ENCODE results near the gene PCBP3.

PCBP3 gene

DNA sequence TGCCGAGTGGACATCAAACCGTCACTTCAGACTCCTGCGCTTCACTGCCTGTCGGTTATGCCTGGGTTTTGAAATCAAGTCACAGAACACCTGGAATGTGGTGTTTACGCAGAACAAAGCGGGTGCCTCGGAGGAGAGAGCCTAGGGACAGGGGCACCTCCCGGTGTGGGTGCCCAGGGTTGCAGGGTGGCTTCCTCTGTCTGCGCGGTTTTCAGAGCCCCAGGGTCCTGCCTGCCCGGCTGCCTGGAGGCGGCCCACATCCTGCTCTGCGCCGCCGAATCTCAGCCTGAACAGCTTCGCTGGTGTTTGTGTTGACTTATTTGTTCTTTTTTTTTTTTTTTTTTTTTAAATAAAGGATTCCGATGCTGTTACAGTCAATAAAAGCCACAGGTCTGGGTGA, 224.6 kb downstream of the PCBP3 start:
- DNase-seq = no peak

DNA sequence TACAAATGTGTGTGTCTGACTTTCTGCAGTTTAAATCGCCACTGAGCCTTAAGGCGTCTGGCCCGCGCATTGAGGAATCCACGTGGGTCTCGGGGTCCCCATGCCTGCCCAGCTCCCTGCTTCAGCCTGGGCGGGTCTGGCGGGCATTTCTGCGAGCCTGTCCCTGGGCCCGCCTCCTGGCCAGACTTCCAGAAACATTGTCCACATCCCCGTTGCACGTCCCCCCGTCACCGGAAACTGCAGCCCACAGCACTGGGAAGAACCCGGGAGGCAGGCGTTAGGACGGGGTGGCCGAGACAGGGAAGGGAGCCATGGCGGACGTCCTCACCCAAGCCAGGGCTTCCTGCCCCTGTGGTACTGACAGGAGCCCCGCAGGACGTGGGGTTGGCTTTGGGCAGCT, 225.0 kb downstream of the PCBP3 start:
- no peak for DNase-seq

DNA sequence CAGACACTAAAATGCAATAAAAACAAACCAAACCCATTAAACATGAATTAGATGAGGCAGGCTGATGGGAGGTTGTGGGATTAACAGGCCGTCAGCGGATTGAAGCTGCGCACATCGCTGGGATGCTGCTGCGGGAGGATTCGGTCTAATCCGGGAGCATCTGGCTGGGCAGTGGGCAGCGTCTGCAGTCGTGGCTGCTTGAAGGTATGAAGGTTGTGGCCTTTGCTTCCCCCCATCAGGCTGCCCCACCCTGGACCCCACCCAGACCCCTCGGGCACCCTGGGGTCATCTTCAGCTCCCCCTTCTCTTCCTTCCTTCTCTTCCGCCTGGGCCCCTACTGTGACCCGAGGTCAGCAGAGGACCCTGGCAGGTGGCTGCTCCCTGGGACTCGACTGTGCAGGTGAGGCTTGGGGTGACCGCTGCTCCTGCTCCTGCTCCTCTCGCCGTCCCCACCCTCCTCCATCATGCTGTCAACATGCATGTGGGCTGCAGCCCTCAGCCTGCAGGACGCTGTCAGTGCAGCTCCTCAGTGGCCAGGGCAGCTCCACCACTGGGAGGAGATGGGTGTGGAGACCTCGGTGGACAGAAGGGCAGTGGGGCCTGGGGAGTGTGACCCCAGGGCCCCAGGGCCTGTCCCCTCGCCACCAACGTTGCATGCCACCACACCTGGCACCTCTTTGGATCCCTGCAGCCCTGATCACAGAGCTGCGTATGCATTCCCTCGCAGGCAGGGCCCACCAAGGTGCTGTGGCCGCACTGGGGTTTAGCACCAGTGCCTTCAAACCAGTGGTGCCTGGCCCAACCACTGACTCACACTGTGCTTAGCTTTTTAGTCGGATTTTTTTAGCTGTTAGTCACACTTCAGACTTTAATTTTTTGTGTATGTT, 225.8 kb downstream of the PCBP3 start:
- DNase-seq = no peak

DNA sequence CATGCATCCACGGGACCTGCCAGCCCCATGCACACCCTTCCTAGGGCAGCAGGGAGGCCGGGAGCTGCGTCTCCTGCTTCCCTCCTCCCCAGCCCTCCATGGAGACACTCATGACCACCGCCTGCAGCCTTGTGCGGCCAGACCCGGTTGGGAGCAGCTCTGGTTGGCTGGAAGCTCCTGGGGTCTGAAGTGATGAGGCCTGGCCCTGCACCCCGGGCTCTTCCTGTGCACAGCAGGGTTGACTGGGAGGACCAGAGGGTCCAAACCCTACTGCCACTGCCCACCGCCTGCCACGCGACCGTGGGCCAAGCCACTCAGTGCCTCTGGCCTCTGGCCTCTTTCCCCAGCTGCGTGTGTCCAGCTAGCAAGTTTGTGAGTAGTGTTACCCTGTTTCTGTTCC, 226.9 kb downstream of the PCBP3 start:
- DNase-seq = no peak

DNA sequence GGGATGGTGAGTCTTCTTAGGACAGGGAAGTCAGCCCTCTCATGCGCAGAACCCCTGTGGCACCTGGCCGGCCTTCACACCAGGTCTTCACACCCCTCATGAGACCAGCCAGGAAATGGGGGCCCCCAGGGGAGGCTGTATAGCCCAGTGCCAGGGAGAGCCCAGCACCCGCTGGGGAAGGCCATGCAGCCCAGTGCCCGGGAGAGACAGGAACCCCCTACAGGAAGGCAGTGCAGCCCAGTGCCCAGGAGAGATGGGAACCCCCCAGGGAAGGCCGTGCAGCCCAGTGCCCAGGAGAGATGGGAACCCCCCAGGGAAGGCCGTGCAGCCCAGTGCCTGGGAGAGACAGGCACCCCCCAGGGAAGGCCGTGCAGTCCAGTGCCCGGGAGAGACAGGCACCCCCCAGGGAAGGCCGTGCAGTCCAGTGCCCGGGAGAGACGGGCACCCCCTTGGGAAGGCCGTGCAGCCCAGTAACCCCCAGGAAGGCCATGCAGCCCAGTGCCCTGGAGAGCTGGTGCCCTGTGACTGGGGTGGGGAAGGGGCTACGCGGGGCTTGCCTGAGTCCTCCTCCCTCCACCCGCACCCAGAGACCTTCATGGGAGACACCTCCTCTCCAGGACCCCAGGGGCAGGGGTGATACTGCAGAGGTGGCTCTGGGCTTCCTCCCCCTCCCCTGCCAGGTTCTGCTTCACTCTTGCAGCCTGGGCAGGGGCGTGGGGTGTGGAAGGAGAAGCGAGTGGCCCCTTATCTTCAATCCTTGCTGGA, 227.5 kb downstream of the PCBP3 start:
- DNase-seq = no peak

DNA sequence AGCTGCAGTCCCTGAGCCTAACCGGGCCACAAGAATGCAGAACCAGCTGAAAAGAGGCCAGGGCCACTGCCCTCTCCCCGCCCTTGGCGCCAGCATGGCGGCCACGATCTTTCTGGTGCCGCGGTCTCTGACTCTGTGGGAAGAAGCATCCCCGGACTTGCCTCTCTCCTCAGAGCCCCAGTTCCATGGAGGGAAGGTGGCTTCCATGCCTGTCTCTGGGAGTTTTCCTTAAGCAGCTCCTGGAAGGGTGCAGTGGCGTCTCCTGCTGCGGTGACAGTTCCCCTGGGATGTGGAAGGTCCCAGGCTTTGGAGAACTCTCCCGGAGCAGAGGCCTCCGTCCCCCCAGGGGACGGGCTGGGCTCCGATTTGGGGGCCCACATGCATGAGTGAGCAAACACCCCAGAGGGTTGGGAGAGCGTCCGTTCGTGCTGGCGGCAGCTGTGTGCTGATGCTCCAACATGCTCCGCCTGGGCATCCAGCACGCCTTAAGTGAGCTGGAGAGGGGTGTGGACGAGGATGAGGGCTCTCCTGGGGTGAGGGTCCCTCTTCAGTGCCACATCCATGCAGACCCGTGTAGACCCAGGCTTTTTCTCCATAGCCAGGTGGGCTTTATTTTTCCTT, 228.2 kb downstream of the PCBP3 start:
- no peak for DNase-seq

DNA sequence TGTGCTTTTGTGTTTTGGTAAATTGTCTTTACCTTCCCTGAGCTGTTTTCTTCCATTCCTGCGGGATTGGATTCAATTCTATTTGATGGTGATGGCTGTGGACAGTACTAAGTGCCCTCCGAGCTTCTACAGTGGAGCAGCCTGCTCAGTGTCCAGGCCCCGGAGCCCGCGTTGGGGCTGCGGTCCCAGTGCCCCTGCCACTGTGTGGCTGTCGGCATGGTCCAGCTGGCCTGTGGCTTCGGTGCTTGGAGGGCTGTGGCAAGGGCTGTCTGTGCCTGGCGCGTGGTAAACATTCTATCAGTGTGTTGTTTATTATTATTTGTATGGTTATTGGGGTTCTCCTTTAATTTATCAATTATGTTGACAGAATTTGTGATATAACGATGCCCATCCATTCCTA, 228.9 kb downstream of the PCBP3 start:
- no peak for DNase-seq

DNA sequence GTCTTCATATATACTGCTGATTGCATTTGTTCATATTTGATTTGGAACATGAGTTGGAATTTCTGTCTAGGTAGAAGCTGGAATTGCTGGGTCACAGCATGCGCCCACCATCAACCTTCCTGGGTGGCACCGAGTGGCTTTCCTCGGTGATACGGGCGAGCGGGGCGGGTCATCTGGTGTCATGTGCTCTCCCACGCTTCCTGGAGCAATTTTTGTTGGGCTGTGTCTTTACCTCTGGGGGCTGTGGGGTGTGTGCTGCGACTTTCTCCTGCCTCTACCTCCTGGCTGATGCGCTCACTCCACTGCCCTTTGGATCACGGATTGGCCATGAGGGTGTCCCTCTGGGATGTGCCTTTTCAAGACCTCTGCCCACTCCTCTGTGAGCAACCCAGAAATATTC, 229.4 kb downstream of the PCBP3 start:
- DNase-seq = no peak

DNA sequence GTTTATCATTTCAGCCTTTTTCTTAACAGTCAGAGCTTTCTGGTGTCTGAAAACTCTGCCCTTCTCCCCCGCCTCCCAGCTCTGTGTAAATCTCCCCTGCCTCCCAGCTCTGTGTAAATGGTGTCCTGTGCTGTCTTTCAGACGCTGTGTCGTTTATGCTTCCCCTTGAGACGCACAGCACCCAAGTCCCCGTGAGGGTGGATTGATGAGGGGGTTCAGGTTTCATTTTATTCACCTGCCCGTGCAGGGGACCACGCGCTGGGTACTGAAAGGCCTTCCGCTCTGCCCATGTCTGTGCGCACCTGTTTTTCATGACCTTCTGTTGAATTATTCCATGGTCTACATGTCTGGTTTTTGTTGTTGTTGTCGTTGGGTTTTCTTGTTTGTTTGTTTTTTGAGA, 229.9 kb downstream of the PCBP3 start:
- DNase-seq = no peak

DNA sequence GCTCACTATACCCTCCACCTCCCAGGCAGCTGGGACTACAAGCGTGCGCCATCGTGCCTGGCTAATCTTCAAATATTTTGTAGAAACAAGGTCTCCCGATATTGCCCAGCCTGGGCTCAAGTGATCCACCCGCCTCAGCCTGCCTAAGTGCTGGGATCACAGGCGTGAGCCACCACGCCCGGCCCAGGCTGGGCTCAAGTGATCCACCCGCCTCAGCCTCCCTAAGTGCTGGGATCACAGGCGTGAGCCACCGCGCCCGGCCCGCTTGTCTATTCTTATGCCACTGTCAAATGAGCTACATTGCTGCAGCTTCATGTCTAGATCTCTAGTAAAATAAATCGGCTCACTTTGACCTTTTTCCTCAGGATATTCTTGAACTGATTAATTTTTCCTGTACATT, 230.3 kb downstream of the PCBP3 start:
- no peak for DNase-seq

DNA sequence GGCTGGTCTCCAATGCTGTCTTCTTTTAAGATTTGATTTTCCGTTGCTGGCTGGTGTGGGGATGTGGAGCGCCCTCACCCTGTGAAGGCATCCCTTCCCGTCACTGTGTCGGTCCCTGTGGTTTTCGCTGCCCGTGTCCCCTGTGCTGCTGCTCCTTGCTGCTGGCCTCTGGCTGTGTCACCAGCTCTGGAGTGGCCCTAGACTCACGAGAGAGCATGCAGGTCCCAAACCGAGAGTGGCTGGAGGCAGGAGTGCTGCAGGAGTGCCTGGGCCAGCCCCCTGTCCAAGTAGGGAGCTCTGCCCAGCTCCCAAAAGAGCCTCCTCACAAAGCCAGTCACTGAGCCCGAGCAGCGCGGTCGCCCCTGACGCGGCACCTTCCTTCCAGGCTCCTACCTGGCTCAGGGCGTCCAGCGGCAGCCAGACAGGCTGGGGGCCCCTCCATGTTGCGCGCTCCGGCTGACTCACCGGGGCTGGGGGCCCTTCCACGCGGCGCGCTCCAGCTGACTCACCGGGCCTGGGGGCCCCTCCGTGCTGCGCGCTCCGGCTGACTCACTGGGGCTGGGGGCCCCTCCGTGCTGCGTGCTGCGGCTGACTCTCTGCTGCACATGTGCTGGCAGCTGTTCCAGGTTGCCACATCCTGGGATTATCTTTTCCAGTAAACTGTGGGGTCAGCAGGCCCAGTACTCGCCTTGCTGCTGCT, 231.3 kb downstream of the PCBP3 start:
- no peak for DNase-seq

DNA sequence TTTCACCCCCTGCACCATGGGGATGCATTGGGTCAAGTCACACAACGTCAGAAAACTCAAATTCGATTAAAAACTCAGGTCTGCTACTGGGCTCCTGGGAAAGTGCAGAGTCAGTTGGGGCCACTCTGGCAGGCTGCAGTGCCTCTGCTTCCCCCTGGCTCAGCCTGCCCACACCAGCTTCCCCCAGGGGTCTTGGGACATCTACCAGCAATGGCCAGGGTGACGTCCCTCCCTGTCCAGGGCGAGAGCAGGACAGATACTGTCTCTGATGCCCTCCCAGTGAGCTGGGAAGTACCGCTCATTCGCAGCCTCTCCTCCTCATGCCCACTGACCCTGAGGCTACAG, 231.9 kb downstream of the PCBP3 start:
- no peak for DNase-seq

DNA sequence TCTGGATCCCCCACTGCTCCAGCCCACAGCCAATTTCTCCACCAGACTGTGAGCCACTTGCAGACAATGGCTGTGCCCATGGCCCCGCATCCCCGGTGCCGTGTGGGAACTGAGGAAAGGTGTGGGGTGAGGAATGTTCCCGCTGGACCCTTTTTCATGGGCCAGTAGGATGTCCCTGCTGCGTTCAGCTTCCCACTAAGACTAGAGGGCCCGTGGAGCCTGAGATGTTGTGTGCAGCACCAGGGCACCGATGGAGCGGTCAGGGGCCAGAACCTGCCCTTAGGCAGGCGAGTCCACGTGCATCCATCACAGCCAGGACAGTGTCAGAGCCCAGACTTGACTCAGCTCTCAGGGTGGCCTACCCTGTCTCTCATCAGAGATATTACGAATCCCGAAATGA, 232.4 kb downstream of the PCBP3 start:
- DNase-seq = no peak

DNA sequence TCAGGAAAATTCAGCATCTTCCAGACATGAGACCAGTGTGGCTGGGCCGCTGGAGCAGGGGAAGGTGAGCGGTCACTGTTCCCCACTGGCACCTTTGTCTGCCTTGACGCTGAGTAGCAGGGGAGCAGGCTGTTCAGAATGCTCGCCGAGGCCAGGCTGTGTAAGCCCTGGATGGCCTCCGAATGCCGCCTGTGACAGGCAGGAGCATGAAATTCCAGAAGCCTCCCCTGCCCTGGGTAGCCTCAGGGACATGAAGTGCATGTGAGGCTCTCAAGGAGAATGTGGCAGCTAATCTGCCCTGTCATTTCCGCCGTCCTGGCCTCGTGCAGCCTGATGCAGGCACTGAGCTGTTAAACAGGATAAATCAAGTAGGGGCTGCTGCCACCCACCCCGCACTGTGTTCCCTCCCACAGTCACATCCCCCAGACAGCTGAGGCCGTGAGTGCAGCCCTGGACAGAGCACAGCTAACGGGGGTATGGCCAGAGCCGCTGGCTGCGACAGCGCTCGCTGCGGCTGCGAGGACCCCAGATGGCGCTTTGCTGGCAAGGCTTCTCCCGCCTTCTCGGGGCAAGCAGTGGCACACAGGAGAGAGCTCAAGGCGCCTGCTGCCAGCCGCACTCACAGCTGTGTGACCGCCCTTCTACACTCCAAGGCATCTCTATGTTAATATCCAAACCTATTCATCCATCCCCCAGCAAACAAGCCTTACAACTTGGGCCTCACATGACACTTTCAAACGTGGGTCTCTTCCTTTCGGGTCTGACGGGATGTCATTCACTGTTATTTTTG, 233.1 kb downstream of the PCBP3 start:
- DNase-seq = no peak

DNA sequence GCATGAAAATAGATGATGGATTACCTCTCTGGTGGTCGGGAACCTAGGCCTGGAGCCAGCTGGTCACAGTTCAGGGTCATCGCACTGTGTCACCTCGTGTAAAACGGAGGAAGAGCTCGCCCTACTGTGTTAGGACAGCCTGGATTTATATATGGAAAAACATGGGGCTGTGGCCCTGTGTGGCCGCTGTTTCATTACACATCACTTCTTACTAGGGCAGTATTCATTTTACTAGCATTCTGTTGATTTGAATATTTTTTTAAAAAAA, 233.6 kb downstream of the PCBP3 start:
- DNase-seq = no peak

DNA sequence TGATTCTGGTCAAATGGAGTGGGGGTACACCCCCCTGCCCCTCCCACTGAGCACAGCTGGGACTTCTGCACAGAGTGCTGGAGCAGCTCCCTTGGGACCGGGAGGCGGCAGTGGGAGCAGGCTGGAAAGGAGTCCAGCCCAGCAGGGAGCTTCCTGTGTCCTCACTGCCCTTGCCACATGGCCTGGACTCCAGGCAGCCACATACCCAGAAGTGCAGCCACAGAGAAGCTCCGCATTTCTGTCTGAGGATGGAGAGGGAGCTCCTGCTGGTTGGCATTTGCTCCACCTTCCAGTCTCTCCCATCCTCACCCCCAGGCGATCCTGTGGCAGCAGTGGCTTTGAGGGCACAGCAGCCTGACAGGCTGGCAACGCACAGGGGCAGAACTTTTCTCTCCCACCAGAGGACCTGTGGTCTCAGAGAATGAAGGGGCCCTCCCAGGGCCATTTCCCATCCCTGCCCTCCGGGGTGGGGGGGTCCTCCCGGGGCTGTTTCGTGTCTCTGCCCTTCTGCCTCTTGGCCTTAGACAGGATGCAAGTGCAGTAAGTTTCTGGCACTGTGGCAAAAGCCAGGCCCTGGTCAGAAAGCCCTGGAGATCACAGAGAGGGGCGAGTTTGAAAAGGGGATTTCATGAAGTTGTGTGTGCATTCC, 234.4 kb downstream of the PCBP3 start:
- no peak for DNase-seq

DNA sequence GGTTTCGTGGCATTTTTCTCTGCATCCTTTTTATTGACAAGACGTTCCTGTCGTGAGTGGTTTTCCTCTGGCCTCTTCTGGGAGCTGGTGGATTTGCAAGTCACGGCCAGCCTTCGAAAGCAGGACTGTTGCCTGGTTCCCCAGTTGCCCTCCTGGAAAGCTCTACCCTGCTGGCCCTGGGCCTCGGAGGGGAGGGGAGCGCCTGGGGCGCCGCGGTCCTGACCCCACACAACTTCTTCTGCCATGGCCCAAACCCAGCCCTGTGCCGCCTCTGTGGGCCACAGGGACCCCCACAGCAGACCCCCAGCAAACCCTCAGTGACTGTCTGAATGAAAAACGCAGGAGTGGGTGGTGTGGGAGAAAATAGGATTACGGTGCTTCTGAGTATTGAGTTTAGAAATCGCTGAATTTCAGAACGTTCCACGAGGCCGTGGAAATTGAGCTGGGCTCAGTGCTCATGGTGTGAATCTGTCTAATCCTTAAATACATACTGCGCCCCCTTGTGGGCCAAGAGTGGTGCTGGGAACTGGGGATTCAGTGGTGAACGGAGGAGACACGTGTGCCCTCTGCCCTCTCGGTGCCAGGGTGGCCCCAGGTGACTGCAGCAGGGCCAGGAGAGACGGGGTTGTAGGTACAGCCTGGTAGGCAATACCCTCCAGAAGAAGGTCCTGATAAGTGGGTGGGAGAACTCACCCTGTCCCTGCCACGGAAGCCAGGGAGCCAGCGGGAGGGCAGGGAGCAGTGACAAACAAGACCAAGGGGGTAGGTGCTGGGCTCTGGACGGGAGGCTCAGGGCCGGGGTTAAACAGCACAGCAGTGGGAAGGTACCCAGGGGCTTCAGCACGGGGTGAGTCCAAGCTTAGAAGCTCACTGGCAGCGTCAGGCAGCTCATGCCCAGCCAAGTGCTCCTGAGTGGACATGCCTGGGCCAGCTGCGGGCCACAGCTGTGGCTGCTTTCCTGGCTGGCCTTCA, 236.9 kb downstream of the PCBP3 start:
- DNase-seq = peak; percentile 76

DNA sequence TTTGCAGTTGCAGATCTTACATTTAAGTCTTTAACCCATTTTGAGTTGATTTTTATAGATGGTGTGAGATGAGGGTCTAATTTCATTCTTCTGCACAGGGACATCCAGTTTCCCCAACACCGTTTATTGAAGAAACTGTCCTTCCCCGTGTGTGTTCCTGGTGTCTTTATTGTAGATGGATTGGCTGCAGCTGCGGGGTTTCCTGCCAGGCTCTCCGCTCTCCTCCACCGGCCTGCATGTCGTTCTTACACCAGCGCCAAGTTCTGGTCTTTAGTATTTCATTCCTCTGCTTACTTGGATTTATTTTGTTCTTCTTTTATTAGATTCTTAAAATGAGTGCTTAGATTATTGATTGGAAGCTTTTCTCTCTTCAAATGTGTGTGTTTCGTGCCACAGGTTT, 239.1 kb downstream of the PCBP3 start:
- no peak for DNase-seq

DNA sequence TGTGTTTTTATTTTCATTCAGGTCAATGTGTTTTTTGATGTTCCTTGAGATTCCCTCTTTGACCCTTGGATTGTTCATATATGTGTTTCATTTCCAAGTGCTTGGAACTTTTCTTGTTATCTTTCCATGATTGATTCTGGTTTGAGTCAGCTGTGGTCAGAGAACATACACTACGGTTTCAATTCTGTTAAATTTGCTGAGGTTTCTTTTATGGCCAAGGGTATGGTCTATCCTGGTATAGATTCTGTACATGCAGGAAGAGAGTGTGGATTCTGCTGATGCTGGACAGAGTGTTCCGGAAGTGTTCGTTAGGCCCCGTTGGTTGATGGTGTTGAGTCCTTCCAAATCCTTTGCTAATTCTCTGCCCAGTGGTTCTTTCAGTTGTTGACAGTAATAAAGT, 239.6 kb downstream of the PCBP3 start:
- DNase-seq = no peak

DNA sequence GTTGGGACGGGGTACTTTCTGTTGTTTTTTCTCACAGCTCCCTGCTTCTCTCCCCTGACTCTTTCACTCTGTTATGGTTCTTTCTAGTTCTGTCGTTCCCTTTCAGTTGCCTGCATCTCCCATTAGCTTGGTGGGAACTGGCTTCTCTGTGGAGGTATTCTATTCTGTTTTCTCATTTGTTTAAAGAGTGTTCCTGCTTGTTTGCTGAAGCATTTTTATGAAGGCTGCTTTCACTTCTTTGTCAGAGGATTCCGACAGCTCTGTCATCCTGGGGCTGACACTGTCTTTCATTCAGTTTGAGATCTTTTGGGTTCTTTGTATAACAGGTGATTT, 242.0 kb downstream of the PCBP3 start:
- no peak for DNase-seq

DNA sequence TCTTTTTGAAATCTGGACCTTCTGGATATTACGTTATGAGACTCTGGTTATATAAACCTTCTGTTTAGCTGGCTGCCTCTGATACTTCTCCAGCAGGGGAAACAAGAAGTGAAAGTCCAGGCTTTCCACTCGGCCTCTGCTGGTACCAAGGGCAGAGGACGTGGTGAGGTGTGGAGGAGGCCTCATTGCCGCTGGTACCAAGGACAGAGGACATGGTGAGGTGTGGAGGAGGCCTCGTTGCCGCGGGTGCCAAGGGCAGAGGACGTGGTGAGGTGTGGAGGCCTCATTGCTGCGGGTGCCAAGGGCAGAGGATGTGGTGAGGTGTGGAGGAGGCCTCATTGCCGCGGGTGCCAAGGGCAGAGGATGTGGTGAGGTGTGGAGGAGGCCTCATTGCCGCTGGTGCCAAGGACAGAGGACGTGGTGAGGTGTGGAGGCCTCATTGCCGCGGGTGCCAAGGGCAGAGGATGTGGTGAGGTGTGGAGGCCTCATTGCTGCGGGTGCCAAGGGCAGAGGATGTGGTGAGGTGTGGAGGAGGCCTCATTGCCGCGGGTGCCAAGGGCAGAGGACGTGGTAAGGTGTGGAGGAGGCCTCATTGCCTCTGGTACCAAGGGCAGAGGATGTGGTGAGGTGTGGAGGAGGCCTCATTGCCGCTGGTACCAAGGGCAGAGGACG, 242.5 kb downstream of the PCBP3 start:
- DNase-seq = peak; percentile 63
